Loucy (cell line): ENCODE measurements around the gene ZNF354C.

Experiments used
- H2AFZ ChIP-seq: fragments of 200-600 bp; sonication (generic); 2 replicates; pipeline ENCODE4 v1.6.0; 2016; ENCODE audit warnings: antibody characterized with exemption, mild to moderate bottlenecking, low read length, moderate library complexity
- H3F3A ChIP-seq: fragments of 200-600 bp; 2 replicates; pipeline ENCODE4 v1.6.0; 2016; ENCODE audit warnings: antibody characterized with exemption, low read depth, mild to moderate bottlenecking
- H3K27me3 ChIP-seq: fragments of 200-600 bp; sonication (generic); 2 replicates; pipeline ENCODE4 v1.6.1; 2014; ENCODE audit warnings: low read length, mild to moderate bottlenecking; ENCODE audit not compliant: insufficient read depth, poor library complexity, severe bottlenecking
- H3K36me3 ChIP-seq: fragments of 200-600 bp; sonication (generic); 2 replicates; pipeline ENCODE4 v1.6.1; 2016; ENCODE audit warnings: low read length; ENCODE audit not compliant: insufficient read depth
- H3K4me1 ChIP-seq: fragments of 200-600 bp; sonication (generic); 2 replicates; pipeline ENCODE4 v1.5.1; 2014; ENCODE audit warnings: low read length, mild to moderate bottlenecking; ENCODE audit not compliant: insufficient read depth, poor library complexity, severe bottlenecking
- H3K4me2 ChIP-seq: fragments of 200-600 bp; sonication (generic); 2 replicates; pipeline ENCODE4 v1.6.0; 2014; ENCODE audit warnings: antibody characterized with exemption, low read length, low read depth, mild to moderate bottlenecking; ENCODE audit not compliant: poor library complexity, severe bottlenecking
- H3K4me3 ChIP-seq: fragments of 200-600 bp; sonication (generic); 2 replicates; pipeline ENCODE4 v1.5.1; 2014; ENCODE audit warnings: low read length, mild to moderate bottlenecking, mixed read lengths; ENCODE audit not compliant: poor library complexity, severe bottlenecking
- H3K79me2 ChIP-seq: fragments of 200-600 bp; sonication (generic); 2 replicates; pipeline ENCODE4 v1.6.1; 2014; ENCODE audit warnings: low read length; ENCODE audit not compliant: insufficient read depth
- H3K9ac ChIP-seq: fragments of 200-600 bp; sonication (generic); 2 replicates; pipeline ENCODE4 v1.6.0; 2014; ENCODE audit warnings: mild to moderate bottlenecking, low read depth, low read length, moderate library complexity; ENCODE audit not compliant: poor library complexity, severe bottlenecking
- H3K9me2 ChIP-seq: fragments of 200-600 bp; sonication (generic); replicated peaks from 2 replicates; pipeline ENCODE4 v1.6.1; 2016; ENCODE audit warnings: low read depth, low read length, mixed read lengths
- H3K9me3 ChIP-seq: fragments of 200-600 bp; sonication (generic); 2 replicates; pipeline ENCODE4 v1.6.1; 2014; ENCODE audit warnings: mild to moderate bottlenecking, antibody characterized with exemption, low read length, low read depth; ENCODE audit not compliant: insufficient read depth
- H4K20me1 ChIP-seq: fragments of 200-600 bp; sonication (generic); 2 replicates; pipeline ENCODE4 v1.6.0; 2014; ENCODE audit warnings: antibody characterized with exemption, low read length, mild to moderate bottlenecking; ENCODE audit not compliant: insufficient read depth, poor library complexity, severe bottlenecking
- EZH2phosphoT487 ChIP-seq: fragments of 200-600 bp; IDR thresholded peaks from 2 replicates; pipeline ENCODE4 v1.6.1; 2018; ENCODE audit warnings: antibody characterized with exemption, mild to moderate bottlenecking, moderate library complexity, borderline replicate concordance
- TF ChIP-seq, protein P1 (sequence below): fragments of 200-600 bp; sonication (generic); conservative IDR thresholded peaks from 2 replicates; pipeline ENCODE4 v1.5.1; 2014; ENCODE audit warnings: mild to moderate bottlenecking, antibody characterized with exemption, low read length

ZNF354C gene

DNA sequence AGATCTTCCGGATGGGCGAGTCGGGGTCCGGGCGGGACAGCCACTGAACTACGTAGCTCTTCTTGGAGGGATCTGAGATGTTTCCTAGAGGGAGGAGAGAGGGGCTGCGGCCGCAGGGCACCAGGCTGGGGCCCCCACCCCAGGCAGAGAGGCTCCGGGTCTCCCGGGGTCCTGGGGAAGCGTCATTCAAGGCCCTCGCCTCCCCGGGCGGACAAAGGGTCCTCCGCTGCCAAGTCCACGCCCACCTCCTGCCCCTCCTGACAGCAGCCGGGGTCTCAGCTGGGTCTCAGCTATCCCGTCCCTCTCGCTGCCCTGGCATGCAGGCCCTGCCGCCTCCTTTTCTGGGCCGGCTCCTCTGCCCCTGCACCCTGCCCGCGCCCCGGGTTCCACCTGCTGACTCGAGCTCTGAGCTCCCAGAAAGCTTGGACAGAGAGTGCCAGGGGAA, 61.5 kb downstream of the ZNF354C start:
- no peaks in the 10 kb centered on the region for H3K4me1 ChIP-seq
- H2AFZ ChIP-seq, result no peak overlapping the region
- no peaks in the 10 kb centered on the region for H3K27me3 ChIP-seq
- H3K79me2 ChIP-seq, result no peaks in the 10 kb centered on the region
- H3K36me3 ChIP-seq, result no peaks in the 10 kb centered on the region
- no peak overlapping the region for H3K4me3 ChIP-seq
- no peaks in the 10 kb centered on the region for H4K20me1 ChIP-seq
- no peaks in the 10 kb centered on the region for H3F3A ChIP-seq
- no peaks in the 10 kb centered on the region for H3K9me3 ChIP-seq
- H3K9me2 ChIP-seq, result no peaks in the 10 kb centered on the region
- TF ChIP-seq EZH2phosphoT487, result no peak
- no peak overlapping the region for H3K9ac ChIP-seq
- H3K4me2 ChIP-seq, result no peak overlapping the region

DNA sequence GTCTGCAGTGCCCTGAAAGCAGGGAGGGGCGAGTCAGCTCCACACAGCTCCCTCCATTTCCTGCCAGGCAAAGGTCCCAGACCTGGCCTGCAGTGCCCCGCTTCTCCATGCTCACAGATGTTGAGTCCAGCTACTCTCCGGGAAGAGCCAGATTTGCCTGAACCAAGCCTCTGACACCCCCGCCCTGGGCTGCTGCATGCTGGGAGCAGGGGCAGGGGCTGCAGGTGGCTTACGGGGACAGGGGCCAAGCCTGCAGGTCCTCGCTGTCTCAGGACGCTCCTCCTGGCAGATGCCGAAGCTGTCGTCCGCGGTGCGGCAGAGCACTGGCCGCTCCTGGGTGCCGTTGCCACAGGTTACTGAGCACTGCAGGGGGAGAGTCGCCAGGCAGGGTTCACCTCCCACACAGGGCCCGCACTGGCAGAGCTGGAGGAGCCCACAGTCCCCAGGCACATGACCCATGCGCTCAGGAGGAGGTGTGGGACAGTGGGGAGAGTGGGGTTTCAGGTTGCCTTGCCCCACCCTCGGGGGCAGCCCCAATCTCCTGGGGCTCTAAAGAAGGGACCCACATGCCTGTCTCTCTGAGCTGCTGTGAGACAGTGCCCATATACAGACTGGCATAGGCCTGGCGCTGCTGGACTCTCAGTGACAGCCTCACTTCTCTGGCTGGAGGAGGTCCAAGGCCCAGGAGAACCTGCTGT, 62.4 kb downstream of the ZNF354C start:
- H3K27me3 ChIP-seq, result no peaks in the 10 kb centered on the region
- H4K20me1 ChIP-seq, result no peaks in the 10 kb centered on the region
- H3K9me3 ChIP-seq, result no peaks in the 10 kb centered on the region
- H3K4me2 ChIP-seq, result no peak overlapping the region
- no peaks in the 10 kb centered on the region for H3K36me3 ChIP-seq
- no peaks in the 10 kb centered on the region for H3F3A ChIP-seq
- TF ChIP-seq, protein P1, sequence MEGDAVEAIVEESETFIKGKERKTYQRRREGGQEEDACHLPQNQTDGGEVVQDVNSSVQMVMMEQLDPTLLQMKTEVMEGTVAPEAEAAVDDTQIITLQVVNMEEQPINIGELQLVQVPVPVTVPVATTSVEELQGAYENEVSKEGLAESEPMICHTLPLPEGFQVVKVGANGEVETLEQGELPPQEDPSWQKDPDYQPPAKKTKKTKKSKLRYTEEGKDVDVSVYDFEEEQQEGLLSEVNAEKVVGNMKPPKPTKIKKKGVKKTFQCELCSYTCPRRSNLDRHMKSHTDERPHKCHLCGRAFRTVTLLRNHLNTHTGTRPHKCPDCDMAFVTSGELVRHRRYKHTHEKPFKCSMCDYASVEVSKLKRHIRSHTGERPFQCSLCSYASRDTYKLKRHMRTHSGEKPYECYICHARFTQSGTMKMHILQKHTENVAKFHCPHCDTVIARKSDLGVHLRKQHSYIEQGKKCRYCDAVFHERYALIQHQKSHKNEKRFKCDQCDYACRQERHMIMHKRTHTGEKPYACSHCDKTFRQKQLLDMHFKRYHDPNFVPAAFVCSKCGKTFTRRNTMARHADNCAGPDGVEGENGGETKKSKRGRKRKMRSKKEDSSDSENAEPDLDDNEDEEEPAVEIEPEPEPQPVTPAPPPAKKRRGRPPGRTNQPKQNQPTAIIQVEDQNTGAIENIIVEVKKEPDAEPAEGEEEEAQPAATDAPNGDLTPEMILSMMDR, result no peak
- no peak for TF ChIP-seq EZH2phosphoT487
- no peaks in the 10 kb centered on the region for H3K79me2 ChIP-seq
- no peak overlapping the region for H2AFZ ChIP-seq
- H3K9ac ChIP-seq, result no peak overlapping the region
- no peak overlapping the region for H3K4me3 ChIP-seq
- no peaks in the 10 kb centered on the region for H3K4me1 ChIP-seq
- no peaks in the 10 kb centered on the region for H3K9me2 ChIP-seq

DNA sequence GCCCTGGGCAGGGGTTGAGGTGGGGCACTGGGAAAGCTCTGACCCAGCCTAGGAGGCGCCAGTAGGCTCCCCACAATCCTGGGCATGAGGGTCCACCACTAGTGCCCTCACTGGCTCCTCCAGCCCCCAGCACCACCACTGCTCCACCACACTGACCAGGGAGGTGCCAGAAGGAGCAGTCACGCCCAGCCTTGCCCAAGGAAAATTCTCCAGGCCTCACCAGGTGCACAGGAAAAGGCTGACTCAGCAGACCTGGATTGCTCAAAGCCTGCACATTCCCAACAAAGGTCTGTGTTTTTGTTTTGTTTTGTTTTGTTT, 62.9 kb downstream of the ZNF354C start:
- TF ChIP-seq, protein P1, result no peak
- no peak for TF ChIP-seq EZH2phosphoT487
- no peaks in the 10 kb centered on the region for H3F3A ChIP-seq

More for the DNA sequence above, 62.9 kb downstream of the ZNF354C start:
- Histone ChIP-seq H3K27me3 (no peaks in the 10 kb centered on the region), H3K4me2 (no peak overlapping the region), H3K9me3 (no peaks in the 10 kb centered on the region), H3K9ac (no peak overlapping the region), H3K36me3 (no peaks in the 10 kb centered on the region), H2AFZ (no peak overlapping the region), H3K4me3 (no peak overlapping the region), H3K9me2 (no peaks in the 10 kb centered on the region), H3K79me2 (no peaks in the 10 kb centered on the region), H3K4me1 (no peaks in the 10 kb centered on the region), H4K20me1 (no peaks in the 10 kb centered on the region)
